ENCODE data around the gene ADCY1.

ADCY1 gene

GRCh38 chr7:45681596-45682357 is 107.6 kb downstream of the ADCY1 start:
- no peak for DNase-seq

- no peak for DNase-seq
These were observed 108.2 kb downstream of the ADCY1 start for GRCh38 chr7:45682358-45682735.

DNA sequence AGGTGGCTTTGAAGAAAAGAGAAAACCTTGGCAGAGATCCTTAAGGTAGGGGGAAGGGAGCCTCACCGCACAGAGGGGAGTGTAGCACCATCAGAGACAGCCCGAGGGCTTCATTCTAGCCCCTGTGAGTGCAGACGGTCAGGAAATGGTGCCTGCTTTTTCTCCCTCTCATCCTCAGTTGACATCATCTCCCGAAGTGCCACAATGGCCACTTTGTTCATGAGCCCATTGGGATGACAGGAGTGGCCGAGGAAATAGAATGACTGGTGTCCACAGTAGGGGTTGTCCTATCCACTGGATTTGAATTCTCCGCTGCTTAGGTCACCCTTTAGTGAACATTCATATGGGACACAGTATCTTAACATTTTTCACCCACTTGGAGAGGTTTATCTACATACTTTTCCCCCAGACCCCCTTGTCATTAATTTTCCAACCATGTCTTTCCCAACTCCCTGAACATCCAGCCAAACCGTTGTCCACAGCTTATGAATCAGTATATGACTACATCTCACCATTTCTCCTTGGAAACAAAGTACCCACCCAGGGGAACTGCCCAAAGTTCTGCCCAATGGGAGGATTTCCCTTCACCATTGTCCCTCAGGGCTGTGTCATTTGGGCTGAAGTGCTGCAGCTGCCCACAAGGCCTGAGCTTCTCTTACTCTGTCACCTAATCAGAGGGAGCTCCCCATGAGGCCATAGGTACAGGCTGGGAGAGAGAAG is 108.8 kb downstream of the ADCY1 start:
- no peak for DNase-seq

DNA sequence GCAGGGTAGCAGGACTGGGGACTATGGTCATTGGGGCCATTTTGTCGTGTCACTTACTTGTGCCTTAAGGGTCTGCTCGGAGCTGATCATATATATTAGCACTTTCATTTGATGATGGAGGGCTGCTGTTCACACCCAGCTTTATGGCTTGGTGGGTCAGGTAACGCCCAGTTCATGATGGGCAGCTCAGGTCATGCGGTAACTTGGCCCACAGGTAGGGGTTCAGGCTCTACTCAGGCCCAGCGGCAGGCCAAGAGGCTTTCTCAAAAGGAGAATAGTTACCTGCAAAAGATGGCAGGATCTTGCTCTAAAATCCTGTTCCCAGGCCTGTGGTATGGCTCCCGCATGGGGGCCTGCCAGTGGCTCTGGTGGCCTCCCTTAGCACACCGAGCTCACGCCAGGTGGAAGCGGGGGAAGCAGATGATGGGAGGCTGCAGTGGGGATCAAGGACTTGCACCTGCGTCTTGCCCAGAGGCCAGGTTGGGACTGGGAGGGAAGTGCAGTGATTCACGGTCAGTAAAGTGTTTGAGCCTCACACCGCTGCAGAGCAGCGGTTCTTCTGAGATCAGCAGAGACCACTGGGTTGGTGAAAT is 109.5 kb downstream of the ADCY1 start:
- no peak for DNase-seq

DNA sequence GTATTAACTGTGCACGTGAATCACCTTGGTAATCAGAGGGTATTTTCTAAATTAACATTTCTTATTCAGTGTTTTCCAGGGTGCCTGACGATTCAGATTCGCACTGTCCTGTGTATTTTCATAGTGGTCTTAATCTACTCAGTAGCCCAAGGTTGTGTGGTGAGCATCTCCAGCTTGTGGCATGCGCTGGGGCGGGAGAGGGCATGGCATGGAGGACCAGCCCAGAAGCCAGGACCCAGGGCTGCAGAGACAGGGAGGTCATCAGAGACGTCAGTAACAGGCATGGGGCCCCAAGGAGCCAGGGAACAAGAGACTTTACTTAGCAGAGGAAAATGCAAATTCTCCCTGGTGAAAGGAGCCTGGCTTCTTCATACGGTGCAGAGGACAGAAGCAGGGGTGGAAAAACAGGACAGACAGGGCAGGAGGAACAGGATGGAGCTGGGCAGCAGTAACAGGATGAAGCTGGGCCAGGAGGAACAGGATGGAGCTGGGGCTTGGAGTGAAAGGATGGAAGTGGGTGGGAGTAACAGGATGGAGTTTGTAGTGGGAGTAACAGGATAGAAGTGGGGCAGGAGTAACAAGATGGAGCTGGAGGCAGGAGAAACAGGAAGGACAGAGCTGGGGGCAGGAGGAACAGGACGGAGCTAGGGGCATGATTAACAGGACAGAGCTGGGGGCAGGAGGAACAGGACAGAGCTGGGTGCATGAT is 110.9 kb downstream of the ADCY1 start:
- DNase-seq = no peak

GRCh38 chr7:45685619-45686240 is 111.6 kb downstream of the ADCY1 start:
- no peak for DNase-seq

DNA sequence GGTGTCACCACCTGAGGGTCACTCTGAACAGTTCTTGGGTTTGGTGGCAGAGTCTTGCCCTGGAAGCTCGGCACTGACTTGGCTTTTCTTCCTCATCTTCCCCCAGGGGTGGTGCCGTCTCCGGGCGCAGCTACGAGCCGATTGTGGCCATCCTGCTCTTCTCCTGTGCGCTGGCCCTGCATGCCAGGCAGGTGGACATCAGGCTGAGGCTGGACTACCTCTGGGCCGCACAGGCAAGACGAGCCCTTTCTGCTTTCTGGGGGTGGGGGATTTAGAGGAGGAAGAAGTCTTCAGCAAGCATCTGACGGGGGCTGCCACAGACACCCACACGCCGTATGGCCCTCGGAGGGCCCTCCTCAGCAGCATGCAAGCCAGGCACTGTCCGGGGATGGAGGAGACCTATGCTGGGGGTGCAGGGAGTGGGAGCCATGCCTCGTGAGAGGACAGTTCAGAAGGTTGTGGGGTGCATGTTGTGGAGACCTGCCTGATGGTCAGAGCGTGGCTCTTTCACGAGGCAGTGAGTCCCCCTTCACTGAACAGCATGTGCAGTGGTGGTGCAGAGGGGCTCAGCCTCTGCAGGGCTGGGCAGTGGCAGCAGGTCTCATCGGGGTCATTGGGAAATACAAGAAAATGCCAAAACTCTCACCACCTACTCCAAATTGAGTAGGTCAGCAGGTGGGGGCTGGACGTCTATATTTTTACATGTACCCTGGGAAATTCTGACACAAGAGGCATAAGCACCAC is 112.4 kb downstream of the ADCY1 start:
- DNase-seq = no peak

GRCh38 chr7:45687185-45687560 is 113.0 kb downstream of the ADCY1 start:
- DNase-seq = no peak

- no peak for DNase-seq
These were observed 113.6 kb downstream of the ADCY1 start for GRCh38 chr7:45687721-45688120.

DNA sequence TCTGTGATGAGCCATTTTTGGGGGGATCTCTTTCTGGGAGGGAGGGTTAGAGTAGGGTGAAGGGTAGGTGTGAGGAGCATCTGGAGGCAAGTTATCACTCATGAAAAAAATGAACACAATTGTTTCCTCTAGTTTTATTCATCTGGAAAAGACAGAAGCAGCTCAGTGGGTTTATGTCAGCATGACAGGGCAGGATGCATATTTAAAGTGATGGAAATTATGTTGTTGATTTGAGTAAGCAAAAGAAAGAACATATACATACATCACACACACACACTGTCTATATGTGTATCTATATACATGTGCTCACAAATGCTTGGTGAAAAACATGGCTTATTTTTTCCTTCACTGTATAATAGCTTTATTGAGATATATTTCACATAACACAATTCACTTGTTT is 114.2 kb downstream of the ADCY1 start:
- DNase-seq = no peak

DNA sequence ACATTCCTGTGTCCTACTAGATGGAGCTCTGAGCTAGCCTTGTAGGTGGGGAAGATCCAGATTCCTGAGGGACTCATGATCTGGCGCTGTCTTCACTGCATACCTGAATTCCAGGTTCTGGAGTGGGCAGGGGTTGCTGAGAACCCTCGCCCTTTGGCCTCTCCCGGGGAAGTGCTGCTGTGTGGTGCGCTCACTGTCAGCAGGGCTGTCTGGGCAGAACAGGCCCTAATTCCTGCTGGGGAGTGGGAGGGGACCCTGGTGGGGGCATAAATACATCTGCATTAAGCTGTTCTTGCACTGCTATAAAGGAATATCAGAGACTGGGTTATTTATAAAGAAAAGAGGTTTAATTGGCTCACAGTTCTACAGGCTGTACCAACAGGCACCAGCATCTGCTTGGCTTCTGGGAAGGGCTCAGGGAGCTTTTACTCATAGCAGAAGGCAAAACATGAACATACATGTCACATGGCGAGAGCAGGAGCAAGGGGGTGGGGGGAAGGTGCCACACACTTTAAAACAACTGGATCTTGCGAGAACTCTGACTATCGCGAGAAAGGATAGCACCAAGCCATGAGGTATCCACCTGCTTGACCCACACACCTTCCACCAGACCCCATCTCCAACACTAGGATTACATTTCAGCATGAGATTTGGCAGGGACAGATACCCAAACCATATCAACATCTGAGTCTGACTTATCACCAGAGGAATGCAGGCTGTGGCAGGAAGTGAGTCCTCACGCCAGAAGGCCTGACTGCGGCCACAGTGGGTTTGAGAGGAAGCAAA is 115.0 kb downstream of the ADCY1 start:
- no peak for DNase-seq

GRCh38 chr7:45689797-45690761 is 115.9 kb downstream of the ADCY1 start:
- DNase-seq = no peak

DNA sequence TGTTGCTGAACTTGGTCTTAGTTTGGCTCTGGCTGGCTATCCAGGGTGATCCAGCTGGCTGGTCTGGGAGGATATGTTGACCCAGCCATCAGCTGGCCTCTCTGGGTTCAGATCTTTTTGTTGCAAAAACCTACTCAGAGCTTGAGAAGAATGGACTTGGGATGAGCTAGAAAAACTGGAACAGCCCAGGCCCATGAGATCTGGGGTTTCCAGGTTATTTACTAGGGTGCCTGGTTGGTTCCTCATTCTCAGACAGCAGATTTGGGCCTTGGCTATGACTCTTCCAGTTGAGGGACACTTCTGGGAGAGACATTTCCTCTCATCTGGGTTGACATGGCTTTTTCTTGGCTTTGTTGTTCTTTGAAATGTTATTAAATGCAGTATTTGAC is 116.6 kb downstream of the ADCY1 start:
- DNase-seq = no peak

- no peak for DNase-seq
These were observed 117.0 kb downstream of the ADCY1 start for GRCh38 chr7:45691155-45691656.

DNA sequence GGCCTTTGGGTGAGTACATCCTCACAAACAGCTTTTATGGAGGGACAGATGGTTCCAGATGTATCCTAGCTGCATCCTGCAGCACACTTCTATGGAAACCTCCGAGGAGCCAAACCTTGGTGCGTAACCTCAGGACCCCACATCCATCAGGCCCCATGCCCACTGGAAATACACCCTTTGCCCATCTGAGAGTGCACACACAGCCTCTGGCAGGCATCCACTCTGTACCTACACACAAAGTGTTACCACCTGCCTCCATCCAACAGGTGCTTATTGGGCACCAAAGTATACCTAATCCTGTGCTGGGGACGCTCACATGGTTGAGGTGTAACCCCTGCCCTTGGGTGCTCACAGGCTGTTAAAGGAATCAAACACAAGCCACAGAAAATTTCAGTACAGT is 117.9 kb downstream of the ADCY1 start:
- DNase-seq = no peak

DNA sequence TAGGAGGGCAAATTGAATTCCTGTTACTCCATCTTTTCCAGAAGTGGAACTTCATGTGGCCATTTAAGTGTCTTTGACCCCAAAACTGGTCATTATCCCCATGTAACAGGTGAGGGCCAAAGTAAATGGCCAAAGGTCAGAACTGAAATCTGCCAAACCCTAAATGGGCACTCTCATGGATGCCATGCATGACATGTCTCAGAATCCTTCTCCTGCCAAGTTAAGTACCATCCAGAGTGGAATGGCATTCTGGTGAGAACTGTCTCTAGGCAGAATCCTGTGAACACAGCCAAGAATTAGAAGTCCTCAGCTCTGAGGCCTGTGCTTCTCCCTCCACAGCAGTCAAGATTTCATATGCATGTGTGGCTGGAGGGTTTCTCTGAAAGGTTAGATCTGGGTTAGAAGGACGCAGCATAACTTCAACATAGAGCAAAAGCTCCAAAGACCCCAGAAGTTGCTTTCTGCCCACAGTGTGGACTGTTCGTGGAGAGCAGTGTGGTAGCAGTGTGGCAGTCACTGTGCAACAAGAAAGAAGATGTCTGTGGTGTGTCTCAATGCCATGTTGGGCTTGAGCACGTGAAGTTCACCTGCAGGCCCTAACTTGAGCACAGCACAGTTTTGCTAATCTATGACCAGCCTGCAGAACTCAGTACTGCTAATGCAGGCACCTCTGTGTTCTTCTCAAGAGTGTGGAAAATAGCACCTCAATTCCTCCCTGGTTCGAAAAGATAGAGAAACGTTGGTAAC is 121.3 kb downstream of the ADCY1 start:
- no peak for DNase-seq

GRCh38 chr7:45696476-45696875 is 122.3 kb downstream of the ADCY1 start:
- no peak for DNase-seq

- no peak for DNase-seq
These were observed 123.5 kb downstream of the ADCY1 start for GRCh38 chr7:45697576-45698136.

All from CD4-positive, alpha-beta T cell treated with Interleukin-4 for 1 hour (primary cell).